ENCODE data around the gene GLMN. TPM values are rescaled to one million over a fixed set of nuclear protein-coding genes. Genes with fewer than 3 reads are reported as not detected.
A peak's percentile ranks its signal among the peaks of the same experiment; 100 is the strongest.

The GLMN gene
- total RNA-seq, 6 donors from 2014 or later: 4.8 to 16.8 (median 6.0) TPM

DNA sequence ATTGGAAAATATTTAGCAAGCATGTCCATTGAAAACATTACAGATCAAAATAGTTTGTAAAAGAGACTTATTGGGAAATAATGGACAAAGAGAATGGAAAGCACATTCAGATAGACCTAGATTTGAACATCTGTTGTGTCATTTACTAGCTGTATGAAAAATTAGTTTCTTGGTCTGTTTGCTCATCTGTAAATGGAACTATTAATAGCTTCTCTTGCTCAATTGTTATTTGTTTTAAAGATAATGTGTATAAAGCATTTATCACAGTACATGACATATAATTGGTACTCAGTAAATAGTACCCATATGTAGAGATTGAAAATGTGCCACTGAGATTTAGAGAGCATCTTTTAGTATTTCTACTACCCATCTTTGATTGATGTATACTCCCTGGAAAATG, 26.0 kb upstream of the GLMN start:
- no peaks in the 10 kb centered on the region for H3K4me1 ChIP-seq
- TF ChIP-seq EP300 (IDR thresholded peaks at IDR 0.05): no peak
- no peak for TF ChIP-seq POLR2AphosphoS5 (IDR thresholded peaks at IDR 0.05)
- no peak for TF ChIP-seq POLR2A (IDR thresholded peaks at IDR 0.05)
- TF ChIP-seq, protein P1, sequence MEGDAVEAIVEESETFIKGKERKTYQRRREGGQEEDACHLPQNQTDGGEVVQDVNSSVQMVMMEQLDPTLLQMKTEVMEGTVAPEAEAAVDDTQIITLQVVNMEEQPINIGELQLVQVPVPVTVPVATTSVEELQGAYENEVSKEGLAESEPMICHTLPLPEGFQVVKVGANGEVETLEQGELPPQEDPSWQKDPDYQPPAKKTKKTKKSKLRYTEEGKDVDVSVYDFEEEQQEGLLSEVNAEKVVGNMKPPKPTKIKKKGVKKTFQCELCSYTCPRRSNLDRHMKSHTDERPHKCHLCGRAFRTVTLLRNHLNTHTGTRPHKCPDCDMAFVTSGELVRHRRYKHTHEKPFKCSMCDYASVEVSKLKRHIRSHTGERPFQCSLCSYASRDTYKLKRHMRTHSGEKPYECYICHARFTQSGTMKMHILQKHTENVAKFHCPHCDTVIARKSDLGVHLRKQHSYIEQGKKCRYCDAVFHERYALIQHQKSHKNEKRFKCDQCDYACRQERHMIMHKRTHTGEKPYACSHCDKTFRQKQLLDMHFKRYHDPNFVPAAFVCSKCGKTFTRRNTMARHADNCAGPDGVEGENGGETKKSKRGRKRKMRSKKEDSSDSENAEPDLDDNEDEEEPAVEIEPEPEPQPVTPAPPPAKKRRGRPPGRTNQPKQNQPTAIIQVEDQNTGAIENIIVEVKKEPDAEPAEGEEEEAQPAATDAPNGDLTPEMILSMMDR (IDR thresholded peaks at IDR 0.05): no peak
- no peak overlapping the region for H3K4me3 ChIP-seq
- H3K9me3 ChIP-seq: peaks cover 0 to 24% (median 10%) of the 10 kb centered on the region in 4 donors
- no peak overlapping the region for H3K27ac ChIP-seq
- no peaks in the 10 kb centered on the region for H3K27me3 ChIP-seq
- H3K36me3 ChIP-seq: peaks cover 0 to 63% (median 19%) of the 10 kb centered on the region in 4 donors
- DNase-seq: no peak
- ATAC-seq (ENCODE audit: low FRiP score in 2 of 2): no peak

DNA sequence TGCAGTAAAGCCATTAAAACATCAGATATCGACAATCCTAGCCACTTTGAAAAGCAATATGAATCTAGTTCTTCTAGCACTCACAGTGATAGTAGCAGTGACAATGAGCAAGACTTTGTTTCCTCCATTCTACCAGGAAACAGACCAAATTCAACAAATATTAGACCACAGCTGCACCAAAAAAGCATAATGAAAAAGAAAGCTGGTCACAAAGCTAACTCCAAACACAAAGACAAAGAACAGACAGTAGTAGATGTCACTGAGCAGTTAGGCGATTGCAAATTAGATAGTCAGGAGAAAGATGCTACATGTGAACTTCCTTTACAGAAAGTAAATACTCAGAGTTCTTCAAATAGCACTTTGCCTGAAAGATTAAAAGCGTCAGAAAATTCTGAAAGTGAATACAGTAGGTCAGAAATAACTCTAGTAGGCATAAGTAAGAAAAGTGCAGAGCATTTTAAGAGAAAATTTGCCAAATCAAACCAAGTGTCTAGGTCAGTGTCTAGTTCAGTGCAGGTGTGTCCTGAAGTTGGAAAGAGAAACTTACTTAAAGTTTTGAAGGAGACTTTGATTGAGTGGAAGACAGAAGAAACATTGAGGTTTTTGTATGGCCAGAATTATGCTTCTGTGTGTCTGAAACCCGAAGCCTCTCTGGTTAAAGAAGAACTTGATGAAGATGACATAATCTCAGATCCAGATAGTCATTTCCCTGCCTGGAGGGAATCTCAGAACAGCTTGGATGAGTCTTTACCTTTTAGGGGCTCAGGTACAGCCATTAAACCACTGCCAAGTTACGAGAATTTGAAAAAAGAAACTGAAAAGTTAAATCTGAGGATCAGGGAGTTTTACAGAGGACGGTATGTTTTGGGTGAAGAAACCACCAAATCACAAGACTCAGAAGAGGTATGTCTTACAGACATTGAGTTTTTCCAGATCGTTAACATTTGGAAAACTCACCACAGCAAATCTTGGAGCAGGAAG, 25.0 kb upstream of the GLMN start:
- Histone ChIP-seq H3K27me3 (no peaks in the 10 kb centered on the region), H3K27ac (no peak overlapping the region), H3K36me3 (peaks cover 0 to 56% (median 17%) of the 10 kb centered on the region in 4 donors), H3K4me1 (no peaks in the 10 kb centered on the region), H3K9me3 (peaks cover 0 to 24% (median 10%) of the 10 kb centered on the region in 4 donors), H3K4me3 (no peak overlapping the region)
- TF ChIP-seq, protein P1 (IDR thresholded peaks at IDR 0.05): no peak
- no peak for TF ChIP-seq EP300 (IDR thresholded peaks at IDR 0.05)
- no peak for TF ChIP-seq POLR2AphosphoS5 (IDR thresholded peaks at IDR 0.05)
- TF ChIP-seq POLR2A (IDR thresholded peaks at IDR 0.05): no peak
- ATAC-seq (ENCODE audit: low FRiP score in 2 of 2): no peak
- WGBS, 2 donors: 86 to 92% methylated on average over 7 of the region's 7 CpGs
- no peak for DNase-seq

DNA sequence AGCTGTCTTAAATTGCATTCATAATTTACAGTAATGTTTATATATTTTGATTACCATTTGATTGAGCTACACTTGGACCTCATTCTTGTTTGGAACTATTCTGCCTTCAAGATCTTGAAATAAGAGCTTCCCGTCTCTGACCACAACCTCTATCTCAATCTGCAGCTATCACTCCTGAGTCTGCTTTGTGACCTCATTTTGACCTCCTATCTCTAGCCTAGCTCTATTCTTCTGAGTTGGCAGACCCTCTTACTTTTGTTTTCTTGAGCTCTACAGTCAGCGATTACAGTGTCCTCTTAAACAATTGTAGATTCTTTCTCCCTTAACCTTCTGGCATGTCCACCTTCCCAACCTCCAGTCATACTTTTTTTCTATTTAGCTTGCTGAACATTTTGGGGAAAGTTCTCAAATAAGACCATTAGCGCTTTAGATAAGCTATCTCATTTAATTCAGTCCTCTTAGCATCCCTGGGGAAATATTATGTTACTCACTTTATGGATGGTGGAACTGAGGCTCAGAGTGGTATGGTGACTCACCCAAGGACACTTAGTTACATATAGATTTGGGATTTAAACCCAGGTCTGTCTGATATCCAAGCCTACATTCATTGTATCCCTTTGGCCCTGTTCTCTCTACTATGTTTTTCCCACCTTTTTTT, 19.2 kb upstream of the GLMN start:
- no peak for DNase-seq
- Histone ChIP-seq H3K9me3 (no peaks in the 10 kb centered on the region), H3K27me3 (no peaks in the 10 kb centered on the region), H3K36me3 (peaks cover 0 to 23% (median 0%) of the 10 kb centered on the region in 4 donors), H3K4me1 (peaks cover 0 to 6% (median 2%) of the 10 kb centered on the region in 4 donors), H3K27ac (peak overlapping the region in 1 of 4 donors; percentile 14), H3K4me3 (no peak overlapping the region)
- no peak for ATAC-seq (ENCODE audit: low FRiP score in 2 of 2)
- WGBS, 2 donors: 58 to 61% methylated on average over 3 of the region's 3 CpGs
- TF ChIP-seq EP300 (IDR thresholded peaks at IDR 0.05) (no peak), POLR2AphosphoS5 (IDR thresholded peaks at IDR 0.05) (no peak), POLR2A (IDR thresholded peaks at IDR 0.05) (no peak)
- TF ChIP-seq, protein P1 (IDR thresholded peaks at IDR 0.05): no peak

DNA sequence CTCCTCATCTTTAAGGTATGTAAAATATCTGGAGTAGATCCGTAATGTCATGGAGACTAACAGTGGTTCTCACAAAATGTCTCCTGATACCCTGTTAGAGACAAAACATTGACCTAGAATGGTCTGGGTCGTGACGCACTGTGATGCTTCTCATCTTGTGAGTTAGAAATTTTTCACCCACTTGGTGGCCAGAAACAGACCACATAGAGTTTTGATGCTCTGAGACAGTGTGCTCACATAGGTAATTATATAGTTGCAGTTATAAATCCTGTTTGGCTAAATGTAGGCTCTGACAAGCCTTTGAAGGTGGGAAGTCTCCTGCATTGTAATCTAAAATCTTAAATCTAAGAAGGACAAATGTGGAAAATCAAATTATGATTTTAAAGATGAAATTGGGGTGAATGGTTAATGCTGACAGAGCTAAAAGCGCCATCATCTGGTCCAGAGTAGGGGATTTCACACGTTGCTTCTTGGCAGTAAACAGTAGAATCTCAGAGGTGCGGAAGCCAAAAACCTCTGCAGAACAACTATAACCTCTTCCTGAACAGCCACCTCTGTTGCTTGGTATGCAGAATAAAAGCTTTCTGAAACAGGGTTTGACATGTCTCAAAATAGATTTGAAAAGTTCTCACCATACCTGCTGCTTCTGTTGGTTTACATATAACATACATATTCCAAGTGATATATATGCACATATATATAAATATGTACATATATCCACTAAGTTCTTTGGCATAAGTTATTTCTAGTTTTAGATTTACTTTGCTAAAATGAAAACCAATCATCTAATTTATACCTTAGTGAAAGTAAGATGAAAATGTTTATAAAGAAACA, 17.2 kb upstream of the GLMN start:
- no peak overlapping the region for H3K27ac ChIP-seq
- peaks cover 0 to 6% (median 2%) of the 10 kb centered on the region in 4 donors for H3K4me1 ChIP-seq
- no peaks in the 10 kb centered on the region for H3K27me3 ChIP-seq
- TF ChIP-seq, protein P1 (IDR thresholded peaks at IDR 0.05): no peak
- TF ChIP-seq POLR2A (IDR thresholded peaks at IDR 0.05): no peak
- no peak for TF ChIP-seq POLR2AphosphoS5 (IDR thresholded peaks at IDR 0.05)
- no peak for TF ChIP-seq EP300 (IDR thresholded peaks at IDR 0.05)
- DNase-seq: no peak
- WGBS, 2 donors: 83 to 84% methylated on average over 6 of the region's 6 CpGs
- no peak for ATAC-seq (ENCODE audit: low FRiP score in 2 of 2)
- no peak overlapping the region for H3K4me3 ChIP-seq
- H3K36me3 ChIP-seq: peaks cover 0 to 19% (median 0%) of the 10 kb centered on the region in 4 donors
- H3K9me3 ChIP-seq: no peaks in the 10 kb centered on the region
